ENCODE data around the gene TMEM45B.

DNA sequence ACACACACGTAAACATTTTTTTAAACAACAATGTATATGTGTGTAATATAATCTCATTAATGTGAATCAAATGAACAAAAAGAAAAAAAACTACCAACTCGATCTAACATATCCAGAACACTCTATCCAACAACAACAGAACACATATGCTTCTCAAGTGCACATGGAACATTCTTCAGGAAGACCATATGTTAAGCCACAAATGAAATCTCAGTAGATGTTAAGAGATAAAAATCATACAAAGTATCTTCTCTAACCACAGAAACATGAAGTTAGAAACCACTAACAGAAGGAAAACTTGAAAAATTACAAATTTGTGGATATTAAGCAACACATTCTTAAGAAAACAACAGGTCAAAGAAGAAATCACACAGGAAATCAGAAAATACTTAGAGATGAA, 25.5 kb upstream of the TMEM45B start:
- TF ChIP-seq, protein P1, sequence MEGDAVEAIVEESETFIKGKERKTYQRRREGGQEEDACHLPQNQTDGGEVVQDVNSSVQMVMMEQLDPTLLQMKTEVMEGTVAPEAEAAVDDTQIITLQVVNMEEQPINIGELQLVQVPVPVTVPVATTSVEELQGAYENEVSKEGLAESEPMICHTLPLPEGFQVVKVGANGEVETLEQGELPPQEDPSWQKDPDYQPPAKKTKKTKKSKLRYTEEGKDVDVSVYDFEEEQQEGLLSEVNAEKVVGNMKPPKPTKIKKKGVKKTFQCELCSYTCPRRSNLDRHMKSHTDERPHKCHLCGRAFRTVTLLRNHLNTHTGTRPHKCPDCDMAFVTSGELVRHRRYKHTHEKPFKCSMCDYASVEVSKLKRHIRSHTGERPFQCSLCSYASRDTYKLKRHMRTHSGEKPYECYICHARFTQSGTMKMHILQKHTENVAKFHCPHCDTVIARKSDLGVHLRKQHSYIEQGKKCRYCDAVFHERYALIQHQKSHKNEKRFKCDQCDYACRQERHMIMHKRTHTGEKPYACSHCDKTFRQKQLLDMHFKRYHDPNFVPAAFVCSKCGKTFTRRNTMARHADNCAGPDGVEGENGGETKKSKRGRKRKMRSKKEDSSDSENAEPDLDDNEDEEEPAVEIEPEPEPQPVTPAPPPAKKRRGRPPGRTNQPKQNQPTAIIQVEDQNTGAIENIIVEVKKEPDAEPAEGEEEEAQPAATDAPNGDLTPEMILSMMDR (conservative IDR thresholded peaks at IDR 0.05 in 1 of 2, IDR thresholded peaks at IDR 0.05 in 1 of 2; ENCODE audit: low read depth in 1 of 2, low read length in 2 of 2) = no peak
- no peak for TF ChIP-seq EZH2 (IDR thresholded peaks at IDR 0.05; ENCODE audit: low read length, missing control alignments)

All from fibroblast of lung (primary cell).